Neuronal stem cell (in vitro differentiated cells): ENCODE results near the gene CAPN12.

Experiments
- DNase-seq: peaks from one replicate; pipeline ENCODE4 v3.0.0-alpha.2; 2013; ENCODE audit warnings: low spot score
- H2AFZ ChIP-seq: one replicate; pipeline ENCODE4 v1.6.1; 2013; ENCODE audit warnings: mild to moderate bottlenecking, low read length, inconsistent platforms
- H2AK5ac ChIP-seq: 2 replicates; pipeline ENCODE4 v1.6.1; 2013; ENCODE audit warnings: low read depth, mild to moderate bottlenecking, inconsistent platforms, low read length, moderate library complexity, mixed read lengths
- H2BK120ac ChIP-seq: 2 replicates; pipeline ENCODE4 v1.6.1; 2013; ENCODE audit warnings: low read depth, mild to moderate bottlenecking, inconsistent platforms, low read length, moderate library complexity, mixed read lengths
- H2BK12ac ChIP-seq: one replicate; pipeline ENCODE4 v1.6.1; 2013; ENCODE audit warnings: low read length, inconsistent platforms
- H2BK15ac ChIP-seq: 2 replicates; pipeline ENCODE4 v1.6.1; 2013; ENCODE audit warnings: mild to moderate bottlenecking, low read length, inconsistent platforms, mixed read lengths
- H2BK5ac ChIP-seq: one replicate; pipeline ENCODE4 v1.6.1; 2013; ENCODE audit warnings: inconsistent platforms, mild to moderate bottlenecking, low read length, moderate library complexity
- H3K14ac ChIP-seq: one replicate; pipeline ENCODE4 v1.6.1; 2013; ENCODE audit warnings: low read length, inconsistent platforms
- H3K18ac ChIP-seq: 2 replicates; pipeline ENCODE4 v1.6.1; 2013; ENCODE audit warnings: low read length, inconsistent platforms
- H3K23ac ChIP-seq: 2 replicates; pipeline ENCODE4 v1.6.1; 2013; ENCODE audit warnings: low read depth, mild to moderate bottlenecking, mixed read lengths, low read length, inconsistent platforms; ENCODE audit not compliant: poor library complexity
- H3K27ac ChIP-seq: replicated peaks from 3 replicates; pipeline ENCODE4 v1.5.1; 2013; ENCODE audit warnings: low read length, inconsistent platforms
- H3K27me3 ChIP-seq, 3 experiments: 2 replicates each; pipeline ENCODE4 v1.6.1; 2013; ENCODE audit warnings: low read length in 3 of 3, mild to moderate bottlenecking in 2 of 3, inconsistent platforms in 1 of 3, low read depth in 1 of 3, mixed read lengths in 1 of 3, moderate library complexity in 1 of 3; ENCODE audit not compliant: control insufficient read depth in 3 of 3, insufficient read depth in 3 of 3
- H3K36me3 ChIP-seq, 2 donors: replicated peaks in 1 of 2; 2 replicates each; pipeline ENCODE4 v1.6.1; 2013; ENCODE audit warnings: low read length in 2 of 2; ENCODE audit not compliant: control insufficient read depth in 2 of 2, insufficient read depth in 2 of 2
- H3K4ac ChIP-seq: 2 replicates; pipeline ENCODE4 v1.6.1; 2013; ENCODE audit warnings: inconsistent platforms, mild to moderate bottlenecking, low read length, moderate library complexity
- H3K4me1 ChIP-seq, 2 donors: 1 replicate in 1 of 2; 2 replicates in 1 of 2; pipeline ENCODE4 v1.6.1; 2013; ENCODE audit warnings: low read length in 2 of 2, low read depth in 1 of 2; ENCODE audit not compliant: control insufficient read depth in 2 of 2, insufficient read depth in 1 of 2
- H3K4me2 ChIP-seq: one replicate; pipeline ENCODE4 v1.6.1; 2013; ENCODE audit warnings: mild to moderate bottlenecking, low read length, inconsistent platforms; ENCODE audit not compliant: insufficient read depth, poor library complexity, severe bottlenecking
- H3K4me3 ChIP-seq, 2 donors: 2 replicates each; pipeline ENCODE4 v1.5.1; 2013; ENCODE audit warnings: low read length in 2 of 2, mild to moderate bottlenecking in 2 of 2, inconsistent platforms in 1 of 2, moderate library complexity in 1 of 2
- H3K79me1 ChIP-seq: one replicate; pipeline ENCODE4 v1.6.1; 2013; ENCODE audit warnings: low read depth, mild to moderate bottlenecking, inconsistent platforms, low read length, moderate library complexity
- H3K9ac ChIP-seq: one replicate; pipeline ENCODE4 v1.6.1; 2013; ENCODE audit warnings: mild to moderate bottlenecking, low read depth, low read length, inconsistent platforms; ENCODE audit not compliant: poor library complexity
- H3K9me3 ChIP-seq, 2 donors: replicated peaks in 1 of 2; 2 replicates each; pipeline versions ENCODE3 to v1.6.1; 2013; ENCODE audit warnings: low read length in 2 of 2, mild to moderate bottlenecking in 2 of 2, inconsistent platforms in 1 of 2, low read depth in 1 of 2, mixed read lengths in 1 of 2, moderate library complexity in 1 of 2; ENCODE audit not compliant: control insufficient read depth in 2 of 2, insufficient read depth in 1 of 2
- H4K8ac ChIP-seq: one replicate; pipeline ENCODE4 v1.6.1; 2013; ENCODE audit warnings: low read depth, mild to moderate bottlenecking, inconsistent platforms, low read length, moderate library complexity
- H4K91ac ChIP-seq: one replicate; pipeline ENCODE4 v1.6.1; 2013; ENCODE audit warnings: low read length, low read depth, mild to moderate bottlenecking, inconsistent platforms; ENCODE audit not compliant: poor library complexity
- WGBS, 2 donors: extraction: QIAGEN DNeasy Blood & Tissue Kit; methylation state at CpG; one replicate each; pipeline ENCODE4 v1.1.7; 2013; ENCODE audit warnings: missing lambda C conversion rate in 2 of 2, mixed read lengths in 1 of 2; ENCODE audit not compliant: insufficient read length in 2 of 2, insufficient replicate concordance in 1 of 2; ENCODE audit errors: extremely low coverage in 2 of 2; 5-methylcytosine and 5-hydroxymethylcytosine counted together

CAPN12 gene

GRCh38 chr19:38699027-38699346 is 45.3 kb downstream of the CAPN12 start:
- Histone ChIP-seq H2BK120ac (no peak overlapping the region), H3K4me3 (no peak overlapping the region), H3K4ac (peak overlapping the region; percentile 59), H3K27me3 (no peaks in the 10 kb centered on the region), H3K23ac (peak overlapping the region; percentile 52), H3K18ac (peak overlapping the region; percentile 95), H3K79me1 (peaks cover 31% of the 10 kb centered on the region), H3K9ac (peak overlapping the region; percentile 85), H3K4me2 (peak overlapping the region; percentile 12), H4K91ac (peak overlapping the region; percentile 46), H2BK15ac (peak overlapping the region; percentile 44), H2AK5ac (peak overlapping the region; percentile 95), H2BK5ac (peak overlapping the region; percentile 25), H3K36me3 (peaks cover 33 to 64% of the 10 kb centered on the region in 2 donors), H2BK12ac (peak overlapping the region; percentile 79), H2AFZ (no peak overlapping the region), H4K8ac (no peak overlapping the region), H3K4me1 (peaks cover 14 to 41% of the 10 kb centered on the region in 2 donors), H3K14ac (no peak overlapping the region), H3K27ac (peak overlapping the region; percentile 76), H3K9me3 (no peaks in the 10 kb centered on the region)
- no CpG with 5 or more reads among the region's 7 CpGs for WGBS, 2 donors
- DNase-seq = no peak

GRCh38 chr19:38698225-38699026 is 45.8 kb downstream of the CAPN12 start:
- Histone ChIP-seq H2BK5ac (peak overlapping the region; percentile 25), H2BK12ac (peak overlapping the region; percentile 95), H3K4me3 (no peak overlapping the region), H3K4ac (peak overlapping the region; percentile 43), H4K91ac (no peak overlapping the region), H3K4me2 (peak overlapping the region; percentile 12), H3K36me3 (peaks cover 27 to 58% of the 10 kb centered on the region in 2 donors), H3K79me1 (peaks cover 28% of the 10 kb centered on the region), H2BK15ac (peak overlapping the region; percentile 2), H3K27ac (peak overlapping the region; percentile 76), H2AFZ (no peak overlapping the region), H3K14ac (no peak overlapping the region), H3K27me3 (no peaks in the 10 kb centered on the region), H3K4me1 (peaks cover 20 to 44% of the 10 kb centered on the region in 2 donors), H3K9ac (peak overlapping the region; percentile 85), H3K18ac (peak overlapping the region; percentile 95), H4K8ac (peak overlapping the region; percentile 85), H2AK5ac (peak overlapping the region; percentile 95), H3K9me3 (no peaks in the 10 kb centered on the region), H2BK120ac (peak overlapping the region; percentile 77), H3K23ac (peak overlapping the region; percentile 59)
- DNase-seq = peak; percentile 78
- no CpG with 5 or more reads among the region's 22 CpGs for WGBS, 2 donors

- H2BK12ac ChIP-seq = peak overlapping the region; percentile 95
- H3K27me3 ChIP-seq = no peaks in the 10 kb centered on the region
- peaks cover 23 to 51% of the 10 kb centered on the region in 2 donors for H3K36me3 ChIP-seq
- no peak overlapping the region for H4K8ac ChIP-seq
- peak overlapping the region; percentile 55 for H3K4ac ChIP-seq
- peak overlapping the region; percentile 71 for H3K9ac ChIP-seq
- peaks cover 27 to 49% of the 10 kb centered on the region in 2 donors for H3K4me1 ChIP-seq
- H2BK120ac ChIP-seq = no peak overlapping the region
- peak overlapping the region; percentile 44 for H3K27ac ChIP-seq
- peak overlapping the region; percentile 62 for H3K23ac ChIP-seq
- H3K9me3 ChIP-seq = no peaks in the 10 kb centered on the region
- H3K79me1 ChIP-seq = peaks cover 25% of the 10 kb centered on the region
- no peak overlapping the region for H2AFZ ChIP-seq
- no peak for DNase-seq
- peak overlapping the region; percentile 25 for H2BK5ac ChIP-seq
- peak overlapping the region; percentile 28 for H4K91ac ChIP-seq
- peak overlapping the region; percentile 2 for H2BK15ac ChIP-seq
- no peak overlapping the region for H3K4me2 ChIP-seq
- peak overlapping the region; percentile 51 for H3K18ac ChIP-seq
- peak overlapping the region; percentile 84 for H2AK5ac ChIP-seq
- peak overlapping the region; percentile 8 for H3K14ac ChIP-seq
- no CpG with 5 or more reads among the region's 11 CpGs for WGBS, 2 donors
- H3K4me3 ChIP-seq = no peak overlapping the region
These were observed 46.6 kb downstream of the CAPN12 start for GRCh38 chr19:38697641-38698071.

- Histone ChIP-seq H3K18ac (peak overlapping the region; percentile 51), H2AFZ (no peak overlapping the region), H3K9ac (no peak overlapping the region), H3K27ac (peak overlapping the region; percentile 44), H3K4me1 (peaks cover 32 to 53% of the 10 kb centered on the region in 2 donors), H3K23ac (no peak overlapping the region), H3K4me2 (no peak overlapping the region), H3K79me1 (peaks cover 25% of the 10 kb centered on the region), H4K8ac (peak overlapping the region; percentile 25), H3K14ac (peak overlapping the region; percentile 8), H2BK15ac (no peak overlapping the region), H2BK120ac (no peak overlapping the region), H3K36me3 (peaks cover 19 to 50% of the 10 kb centered on the region in 2 donors), H4K91ac (no peak overlapping the region), H2BK12ac (peak overlapping the region; percentile 95), H2BK5ac (no peak overlapping the region), H3K4me3 (no peak overlapping the region), H3K9me3 (no peaks in the 10 kb centered on the region), H3K4ac (peak overlapping the region; percentile 55), H3K27me3 (no peaks in the 10 kb centered on the region), H2AK5ac (peak overlapping the region; percentile 84)
- WGBS, 2 donors = no CpG with 5 or more reads among the region's 6 CpGs
- no peak for DNase-seq
These were observed 47.1 kb downstream of the CAPN12 start for GRCh38 chr19:38697197-38697596.
